ENCODE results near the gene DOCK1.

DNA sequence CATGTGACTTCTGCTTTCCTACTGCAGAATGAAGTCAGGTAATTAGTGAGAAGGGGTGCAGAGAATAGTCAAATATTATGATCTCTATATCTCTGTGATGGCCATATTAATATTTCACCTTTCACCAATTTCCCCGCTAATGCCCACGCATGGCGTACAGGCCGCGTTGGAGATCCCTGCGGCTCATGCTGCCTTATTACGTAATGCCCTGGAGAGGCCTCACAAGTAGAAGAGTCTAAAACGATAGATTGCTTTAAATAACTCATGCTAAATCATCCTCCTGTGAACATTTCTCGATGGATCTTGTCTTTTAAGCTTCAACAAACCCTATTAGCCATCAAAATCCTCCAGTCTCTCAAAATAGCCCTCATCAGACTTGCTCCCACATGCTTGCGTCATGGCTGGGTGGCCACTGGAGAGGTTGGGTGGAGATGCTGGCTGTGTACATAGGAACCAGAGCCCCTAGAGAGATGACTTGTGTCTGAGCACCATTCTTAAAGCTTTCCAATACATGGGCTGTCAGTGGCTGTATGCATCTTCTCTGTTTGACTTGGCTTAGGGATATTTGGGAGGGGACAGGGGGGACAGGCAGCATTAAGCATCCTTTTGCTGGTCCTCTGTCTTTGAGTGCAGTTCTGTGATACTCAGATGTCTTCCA lies 370.7 kb downstream of the DOCK1 start:
- TF ChIP-seq, protein P1, sequence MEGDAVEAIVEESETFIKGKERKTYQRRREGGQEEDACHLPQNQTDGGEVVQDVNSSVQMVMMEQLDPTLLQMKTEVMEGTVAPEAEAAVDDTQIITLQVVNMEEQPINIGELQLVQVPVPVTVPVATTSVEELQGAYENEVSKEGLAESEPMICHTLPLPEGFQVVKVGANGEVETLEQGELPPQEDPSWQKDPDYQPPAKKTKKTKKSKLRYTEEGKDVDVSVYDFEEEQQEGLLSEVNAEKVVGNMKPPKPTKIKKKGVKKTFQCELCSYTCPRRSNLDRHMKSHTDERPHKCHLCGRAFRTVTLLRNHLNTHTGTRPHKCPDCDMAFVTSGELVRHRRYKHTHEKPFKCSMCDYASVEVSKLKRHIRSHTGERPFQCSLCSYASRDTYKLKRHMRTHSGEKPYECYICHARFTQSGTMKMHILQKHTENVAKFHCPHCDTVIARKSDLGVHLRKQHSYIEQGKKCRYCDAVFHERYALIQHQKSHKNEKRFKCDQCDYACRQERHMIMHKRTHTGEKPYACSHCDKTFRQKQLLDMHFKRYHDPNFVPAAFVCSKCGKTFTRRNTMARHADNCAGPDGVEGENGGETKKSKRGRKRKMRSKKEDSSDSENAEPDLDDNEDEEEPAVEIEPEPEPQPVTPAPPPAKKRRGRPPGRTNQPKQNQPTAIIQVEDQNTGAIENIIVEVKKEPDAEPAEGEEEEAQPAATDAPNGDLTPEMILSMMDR (IDR thresholded peaks at IDR 0.05) = no peak
- TF ChIP-seq POLR2A (IDR thresholded peaks at IDR 0.05) = no peak
